HepG2 (cell line): ENCODE data around the gene C19orf47. TPM values are rescaled to one million over a fixed set of nuclear protein-coding genes. Genes with fewer than 3 reads are reported as not detected.

Experiments
- ATAC-seq: fragments of 200-7000 bp; cut with Tn5 transposase; 3 replicates; pipeline ENCODE4 v1.9.1; 2020; ENCODE audit warnings: mild to moderate bottlenecking, moderate library complexity
- BruUV-seq: library from RNA; stranded (reverse); fragments of 400-500 nt; replicated peaks from 2 replicates; lab custom pipeline; 2021; lab: Mats Ljungman, UMichigan
- CTCF ChIA-PET: fragments of 300-600 bp; formaldehyde crosslinking; extraction: SDS; loops from one replicate; lab custom pipeline; 2021; ENCODE audit warnings: low total read pairs, inconsistent platforms, low intra/inter-chr PET ratio; lab: Yijun Ruan, JAX
- POLR2A ChIA-PET: fragments of 350-600 bp; sonication (Branson Sonifier 250); formaldehyde crosslinking; loops from one replicate; lab custom pipeline; 2020; ENCODE audit warnings: antibody characterized with exemption, inconsistent platforms; lab: Yijun Ruan, JAX
- DNase-seq: peaks from one replicate; pipeline ENCODE4 v3.0.0-alpha.2; 2015; ENCODE audit warnings: low spot score
- FAIRE-seq: peaks from 3 replicates; lab custom pipeline; 2011; peaks lifted over from hg19 to GRCh38; lab: Jason Lieb, UNC
- H2AFZ ChIP-seq: one replicate; pipeline ENCODE4 v1.6.1; 2011; ENCODE audit warnings: low read length, inconsistent platforms
- H3K27ac ChIP-seq: fragments of 300-600 bp; 3 replicates; pipeline ENCODE4 v1.8.0; 2011; ENCODE audit warnings: mixed run types, mild to moderate bottlenecking, mixed read lengths, low read length, inconsistent platforms; ENCODE audit not compliant: insufficient read depth; ENCODE audit errors: extremely low read length
- H3K27me3 ChIP-seq, 2 experiments: fragments of 200-600 bp in 1 of 2; 2 replicates in 1 of 2; 3 replicates in 1 of 2; pipeline versions ENCODE4 v1.6.0 to v1.8.0; 2011; ENCODE audit warnings: low read length in 2 of 2, mild to moderate bottlenecking in 2 of 2, moderate library complexity in 2 of 2, inconsistent platforms in 1 of 2; ENCODE audit not compliant: insufficient read depth in 2 of 2, control insufficient read depth in 1 of 2
- H3K36me3 ChIP-seq, 2 experiments: fragments of 200-600 bp in 1 of 2; replicated peaks in 1 of 2; 2 replicates in 1 of 2; 3 replicates in 1 of 2; pipeline versions ENCODE4 v1.5.1 to v1.8.0; 2011; ENCODE audit warnings: low read length in 2 of 2, inconsistent platforms in 1 of 2; ENCODE audit not compliant: insufficient read depth in 2 of 2, control insufficient read depth in 1 of 2
- H3K4me1 ChIP-seq: 2 replicates; pipeline ENCODE4 v1.5.1; 2012; ENCODE audit warnings: low read length, inconsistent platforms; ENCODE audit not compliant: insufficient read depth
- H3K4me2 ChIP-seq: 2 replicates; pipeline ENCODE4 v1.6.0; 2011; ENCODE audit warnings: low read depth, low read length, inconsistent platforms
- H3K4me3 ChIP-seq, 3 experiments: fragments of 200-600 bp in 1 of 3; sonication (generic), shearing (Covaris generic) in 1 of 3; replicated peaks in 1 of 3; 2 replicates each; pipeline ENCODE4 v1.5.1; 2011 to 2016; ENCODE audit warnings: low read length in 3 of 3, inconsistent platforms in 2 of 3, low read depth in 2 of 3, mild to moderate bottlenecking in 2 of 3, control low read depth in 1 of 3, mixed read lengths in 1 of 3; ENCODE audit not compliant: insufficient read depth in 1 of 3
- H3K79me2 ChIP-seq: one replicate; pipeline ENCODE4 v1.6.1; 2011; ENCODE audit warnings: low read length, inconsistent platforms; ENCODE audit not compliant: insufficient read depth
- H3K9ac ChIP-seq: 2 replicates; pipeline ENCODE4 v1.6.0; 2011; ENCODE audit warnings: mild to moderate bottlenecking, low read depth, low read length, inconsistent platforms; ENCODE audit not compliant: insufficient read depth
- H3K9me3 ChIP-seq: 2 replicates; pipeline ENCODE4 v1.5.1; 2012; ENCODE audit warnings: mild to moderate bottlenecking, low read length
- H4K20me1 ChIP-seq: 2 replicates; pipeline ENCODE4 v1.6.0; 2011; ENCODE audit warnings: inconsistent platforms, mild to moderate bottlenecking, low read length, moderate library complexity; ENCODE audit not compliant: insufficient read depth
- GABPA ChIP-seq, 2 experiments: IDR thresholded peaks; 2 replicates each; pipeline ENCODE4 v1.6.1; 2011 to 2016; ENCODE audit warnings: low read depth in 2 of 2, low read length in 1 of 2, missing biosample characterization in 1 of 2, missing genetic modification characterization in 1 of 2
- GTF3A ChIP-seq: sonication (generic); formaldehyde crosslinking; conservative IDR thresholded peaks from 2 replicates; pipeline ENCODE4 v1.4.0; 2020; ENCODE audit warnings: mild to moderate bottlenecking, missing genetic modification reagents
- MED8 ChIP-seq: sonication (generic); formaldehyde crosslinking; IDR thresholded peaks from 2 replicates; pipeline ENCODE4 v1.8.1; 2023; ENCODE audit warnings: mild to moderate bottlenecking, missing genetic modification reagents; ENCODE audit not compliant: insufficient replicate concordance
- MYNN ChIP-seq: sonication (generic); formaldehyde crosslinking; IDR thresholded peaks from 2 replicates; pipeline ENCODE4 v1.4.0; 2020; ENCODE audit warnings: mild to moderate bottlenecking, low read depth, missing genetic modification reagents
- RFX5 ChIP-seq: IDR thresholded peaks from 2 replicates; pipeline ENCODE4 v1.6.1; 2011; ENCODE audit warnings: low read depth, low read length, improper control_type of control experiment
- SMAD3 ChIP-seq: sonication (generic); formaldehyde crosslinking; IDR thresholded peaks from 2 replicates; pipeline ENCODE4 v1.4.0; 2020; ENCODE audit warnings: missing genetic modification reagents
- ZBTB20 ChIP-seq: sonication (generic); formaldehyde crosslinking; IDR thresholded peaks from 2 replicates; pipeline ENCODE4 v1.8.1; 2023; ENCODE audit warnings: missing genetic modification reagents, low read depth, mild to moderate bottlenecking, borderline replicate concordance
- ZNF326 ChIP-seq: sonication (generic); formaldehyde crosslinking; IDR thresholded peaks from 2 replicates; pipeline ENCODE4 v1.4.0; 2020; ENCODE audit warnings: missing genetic modification reagents, borderline replicate concordance
- ZNF558 ChIP-seq: sonication (generic); formaldehyde crosslinking; IDR thresholded peaks from 2 replicates; pipeline ENCODE4 v1.9.0; 2022; ENCODE audit warnings: mild to moderate bottlenecking, missing genetic modification reagents, borderline replicate concordance
- WGBS: methylation state at CpG from one replicate; pipeline ENCODE4 v1.1.6; 2017; ENCODE audit warnings: low lambda C conversion rate; 5-methylcytosine and 5-hydroxymethylcytosine counted together
- in situ Hi-C: cut with HindIII; loops from 2 replicates; pipeline ENCODE4 v1.10.0; 2017; ENCODE audit warnings: low pct_unique_long_range_greater_than_20kb; ENCODE audit not compliant: extremely low pct_ligation_motif_present
- intact Hi-C: fragments of 100-400 bp; cut with micrococcal nuclease; formaldehyde crosslinking; loops from one replicate; pipeline ENCODE4 v1.10.0; 2022; ENCODE audit not compliant: unreplicated experiment
- polyA plus RNA-seq, 8 experiments: library from polyadenylated mRNA; depleted of rRNA in 3 of 8; stranded (reverse) in 7 of 8; unstranded in 1 of 8; fragments of >200 nt; fragmentation: Illumina TruSeq in 4 of 8; extraction: Trizol in 4 of 8; gene quantifications; 2 replicates each; pipeline versions ENCODE4 v1.2.1 to v1.2.3, GENCODE V29; 2011 to 2016; ENCODE audit warnings: low read depth in 4 of 8, missing spikeins in 1 of 8, mixed read lengths in 1 of 8; ENCODE audit not compliant: insufficient read depth in 1 of 8
- total RNA-seq, 5 experiments: library from RNA; depleted of rRNA; stranded (reverse); fragments of >200 nt; fragmentation: Illumina TruSeq; extraction: Trizol; gene quantifications; 2 replicates each; pipeline ENCODE4 v1.2.3, GENCODE V29; 2016; ENCODE audit warnings: low read depth in 1 of 5

C19orf47 gene
- total and polyA plus RNA-seq, 2 of the 13 experiments (the other 11 are each of a cell fraction or from before 2014, with no cell fraction given): 8.1 to 10.6 TPM

DNA sequence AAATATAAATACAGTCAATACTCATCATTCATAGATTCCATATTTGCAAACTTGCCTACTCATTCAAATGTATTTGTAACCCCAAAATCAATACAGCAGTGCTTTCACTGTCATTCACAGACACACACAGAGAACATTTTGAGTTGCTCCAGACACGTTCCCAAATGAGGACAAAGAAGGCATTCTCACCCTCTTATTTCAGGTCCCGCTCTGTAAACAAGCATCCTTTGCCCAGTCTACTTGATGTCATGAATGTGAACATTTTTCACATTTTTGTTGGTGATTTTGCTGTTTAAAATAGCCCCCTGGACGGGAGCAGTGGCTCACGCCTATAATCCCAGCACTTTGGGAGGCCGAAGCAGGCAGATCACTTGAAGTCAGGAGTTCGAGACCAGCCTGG lies 15.5 kb downstream of the C19orf47 start:
- H2AFZ ChIP-seq: no peak overlapping the region
- DNase-seq: no peak
- no peak overlapping the region for H3K9ac ChIP-seq
- no peak overlapping the region for H3K4me2 ChIP-seq
- H3K4me3 ChIP-seq: no peak overlapping the region
- CTCF ChIA-PET: no interaction called here
- no peaks in the 10 kb centered on the region for H4K20me1 ChIP-seq
- 84% methylated on average over 6 of the region's 6 CpGs for WGBS
- POLR2A ChIA-PET: no interaction called here
- no peak overlapping the region for H3K27ac ChIP-seq
- in situ Hi-C loops: no loop called here
- no peaks in the 10 kb centered on the region for H3K27me3 ChIP-seq
- ATAC-seq: no peak
- H3K4me1 ChIP-seq: no peaks in the 10 kb centered on the region
- no peaks in the 10 kb centered on the region for H3K9me3 ChIP-seq
- BruUV-seq: no TSS peak
- TF ChIP-seq ZBTB20 (no peak), MED8 (CRISPR knock-in tag) (no peak)
- peaks cover 1% of the 10 kb centered on the region for H3K79me2 ChIP-seq
- intact Hi-C loops: no loop called here
- no peak for FAIRE-seq
- peaks cover 11 to 56% of the 10 kb centered on the region in 2 experiments for H3K36me3 ChIP-seq

GRCh38 chr19:40331052-40331451 lies 17.1 kb downstream of the C19orf47 start:
- DNase-seq (no peak), ATAC-seq (no peak), FAIRE-seq (no peak)
- intact Hi-C loops: no loop called here
- H2AFZ ChIP-seq: no peak overlapping the region
- in situ Hi-C loops: no loop called here
- no peaks in the 10 kb centered on the region for H3K79me2 ChIP-seq
- no peak overlapping the region for H3K27ac ChIP-seq
- H3K9ac ChIP-seq: no peak overlapping the region
- H3K4me1 ChIP-seq: no peaks in the 10 kb centered on the region
- POLR2A ChIA-PET: no interaction called here
- no peaks in the 10 kb centered on the region for H3K27me3 ChIP-seq
- peaks cover 14 to 60% of the 10 kb centered on the region in 2 experiments for H3K36me3 ChIP-seq
- CTCF ChIA-PET: no interaction called here
- TF ChIP-seq SMAD3 (CRISPR knock-in tag) (no peak), MYNN (CRISPR knock-in tag) (no peak), ZNF326 (CRISPR knock-in tag) (no peak), ZNF558 (no peak), GABPA (IDR thresholded peaks at IDR 0.05; ENCODE audit: low read depth, low read length) (no peak), GABPA (CRISPR knock-in tag; IDR thresholded peaks at IDR 0.05; ENCODE audit: low read depth) (no peak), RFX5 (no peak), GTF3A (CRISPR knock-in tag) (no peak)
- TF ChIP-seq, all 625 proteins: peak for 0
- no peak overlapping the region for H3K4me2 ChIP-seq
- no peaks in the 10 kb centered on the region for H3K9me3 ChIP-seq
- no TSS peak for BruUV-seq
- WGBS: 100% methylated on average over 3 of the region's 5 CpGs
- H3K4me3 ChIP-seq: no peak overlapping the region
- H4K20me1 ChIP-seq: no peaks in the 10 kb centered on the region
